ENCODE results near the gene SLC36A2. TPM values are rescaled to one million over a fixed set of nuclear protein-coding genes. Genes with fewer than 3 reads are reported as not detected.
A peak's percentile ranks its signal among the peaks of the same experiment; 100 is the strongest.

SLC36A2 gene
- total RNA-seq, 5 donors from 2014 or later (not counting 1 experiment from before 2014, with no cell fraction given), result not detected

GRCh38 chr5:151338734-151339133 is 8.6 kb downstream of the SLC36A2 start:
- no peak overlapping the region for H3K27ac ChIP-seq (ENCODE audit: low read length)
- H3K36me3 ChIP-seq (ENCODE audit: control insufficient read depth in 2 of 2, extremely low read depth in 1 of 2, insufficient read depth in 1 of 2, low read length in 1 of 2), result no peaks in the 10 kb centered on the region
- ATAC-seq (replicated peaks in 1 of 4) (no peak), DNase-seq (peak in 1 of 35 experiments; percentile 11)
- H3K9me3 ChIP-seq, result no peaks in the 10 kb centered on the region
- H3K4me1 Mint-ChIP-seq, result peaks cover 0 to 12% (median 8%) of the 10 kb centered on the region in 3 donors
- peak overlapping the region in 1 of 2 donors; percentile 10 for H3K27ac Mint-ChIP-seq
- no peaks in the 10 kb centered on the region for H3K9me3 Mint-ChIP-seq
- peaks cover 21 to 25% of the 10 kb centered on the region in 2 donors for H3K27me3 Mint-ChIP-seq
- H3K36me3 Mint-ChIP-seq, result no peaks in the 10 kb centered on the region
- no CpG with 5 or more reads among the region's 4 CpGs for WGBS (ENCODE audit: insufficient coverage)
- no peak overlapping the region for H3K4me3 Mint-ChIP-seq
- ChIA-PET POLR2A (no interaction called here), CTCF (interaction anchor here in 1 of 2 donors (0.6 kb wide), 1 partner anchor 90 kb away, joined by 3 read pairs; no protein-coding TSS in a partner anchor)
- no peaks in the 10 kb centered on the region for H3K4me1 ChIP-seq (ENCODE audit: control insufficient read depth in 1 of 2, extremely low read depth in 1 of 2, insufficient read depth in 2 of 2, low read length in 2 of 2)
- H3K27me3 ChIP-seq (replicated peaks in 1 of 2; ENCODE audit: control insufficient read depth in 2 of 2, extremely low read depth in 1 of 2, insufficient read depth in 2 of 2, low read length in 1 of 2), result peaks cover 0 to 8% of the 10 kb centered on the region in 2 experiments
- no peak overlapping the region for H3K4me3 ChIP-seq (ENCODE audit: control insufficient read depth in 1 of 2, extremely low read depth in 1 of 2, low read length in 1 of 2)

GRCh38 chr5:151332857-151333256 is 14.5 kb downstream of the SLC36A2 start:
- ATAC-seq (replicated peaks in 1 of 4), result no peak
- no peaks in the 10 kb centered on the region for H3K36me3 Mint-ChIP-seq
- H3K36me3 ChIP-seq (ENCODE audit: control insufficient read depth in 2 of 2, extremely low read depth in 1 of 2, insufficient read depth in 1 of 2, low read length in 1 of 2), result no peaks in the 10 kb centered on the region
- no peaks in the 10 kb centered on the region for H3K4me1 ChIP-seq (ENCODE audit: control insufficient read depth in 1 of 2, extremely low read depth in 1 of 2, insufficient read depth in 2 of 2, low read length in 2 of 2)
- no CpG with 5 or more reads among the region's 2 CpGs for WGBS (ENCODE audit: insufficient coverage)
- H3K27me3 Mint-ChIP-seq, result peaks cover 0 to 6% of the 10 kb centered on the region in 2 donors
- no peak overlapping the region for H3K4me3 ChIP-seq (ENCODE audit: control insufficient read depth in 1 of 2, extremely low read depth in 1 of 2, low read length in 1 of 2)
- no peaks in the 10 kb centered on the region for H3K9me3 Mint-ChIP-seq
- no peak overlapping the region for H3K27ac ChIP-seq (ENCODE audit: low read length)
- H3K9me3 ChIP-seq, result no peaks in the 10 kb centered on the region
- POLR2A ChIA-PET, result no interaction called here
- no peak overlapping the region for H3K27ac Mint-ChIP-seq
- no peaks in the 10 kb centered on the region for H3K4me1 Mint-ChIP-seq
- H3K4me3 Mint-ChIP-seq, result no peak overlapping the region
- H3K27me3 ChIP-seq (replicated peaks in 1 of 2; ENCODE audit: control insufficient read depth in 2 of 2, extremely low read depth in 1 of 2, insufficient read depth in 2 of 2, low read length in 1 of 2), result no peaks in the 10 kb centered on the region
- no peak for DNase-seq
- CTCF ChIA-PET, result interaction anchor here in 1 of 2 donors (0.7 kb wide), 1 partner anchor 161 kb away, joined by 3 read pairs; no protein-coding TSS in a partner anchor

GRCh38 chr5:151328734-151329133 is 18.6 kb downstream of the SLC36A2 start:
- H3K9me3 ChIP-seq, result no peaks in the 10 kb centered on the region
- H3K27me3 ChIP-seq (replicated peaks in 1 of 2; ENCODE audit: control insufficient read depth in 2 of 2, extremely low read depth in 1 of 2, insufficient read depth in 2 of 2, low read length in 1 of 2), result no peaks in the 10 kb centered on the region
- ChIA-PET POLR2A (no interaction called here), CTCF (no interaction called here)
- H3K27ac Mint-ChIP-seq, result no peak overlapping the region
- no peak for ATAC-seq (replicated peaks in 1 of 4)
- no peaks in the 10 kb centered on the region for H3K4me1 ChIP-seq (ENCODE audit: control insufficient read depth in 1 of 2, extremely low read depth in 1 of 2, insufficient read depth in 2 of 2, low read length in 2 of 2)
- WGBS (ENCODE audit: insufficient coverage), result 62% methylated on average over 3 of the region's 4 CpGs
- H3K9me3 Mint-ChIP-seq, result no peaks in the 10 kb centered on the region
- H3K4me3 Mint-ChIP-seq, result no peak overlapping the region
- no peak overlapping the region for H3K4me3 ChIP-seq (ENCODE audit: control insufficient read depth in 1 of 2, extremely low read depth in 1 of 2, low read length in 1 of 2)
- no peaks in the 10 kb centered on the region for H3K36me3 ChIP-seq (ENCODE audit: control insufficient read depth in 2 of 2, extremely low read depth in 1 of 2, insufficient read depth in 1 of 2, low read length in 1 of 2)
- DNase-seq, result no peak
- no peaks in the 10 kb centered on the region for H3K4me1 Mint-ChIP-seq
- H3K36me3 Mint-ChIP-seq, result no peaks in the 10 kb centered on the region
- no peak overlapping the region for H3K27ac ChIP-seq (ENCODE audit: low read length)
- peaks cover 3 to 12% of the 10 kb centered on the region in 2 donors for H3K27me3 Mint-ChIP-seq

GRCh38 chr5:151327585-151327984 is 19.8 kb downstream of the SLC36A2 start:
- no peak overlapping the region for H3K27ac Mint-ChIP-seq
- no peaks in the 10 kb centered on the region for H3K4me1 Mint-ChIP-seq
- no peaks in the 10 kb centered on the region for H3K36me3 Mint-ChIP-seq
- no peak for ATAC-seq (replicated peaks in 1 of 4)
- CTCF ChIA-PET, result no interaction called here
- no peak overlapping the region for H3K4me3 Mint-ChIP-seq
- Histone ChIP-seq H3K9me3 (no peaks in the 10 kb centered on the region), H3K4me3 (ENCODE audit: control insufficient read depth in 1 of 2, extremely low read depth in 1 of 2, low read length in 1 of 2) (no peak overlapping the region), H3K4me1 (ENCODE audit: control insufficient read depth in 1 of 2, extremely low read depth in 1 of 2, insufficient read depth in 2 of 2, low read length in 2 of 2) (no peaks in the 10 kb centered on the region), H3K36me3 (ENCODE audit: control insufficient read depth in 2 of 2, extremely low read depth in 1 of 2, insufficient read depth in 1 of 2, low read length in 1 of 2) (no peaks in the 10 kb centered on the region), H3K27ac (ENCODE audit: low read length) (no peak overlapping the region), H3K27me3 (replicated peaks in 1 of 2; ENCODE audit: control insufficient read depth in 2 of 2, extremely low read depth in 1 of 2, insufficient read depth in 2 of 2, low read length in 1 of 2) (no peaks in the 10 kb centered on the region)
- H3K9me3 Mint-ChIP-seq, result no peaks in the 10 kb centered on the region
- POLR2A ChIA-PET, result no interaction called here
- H3K27me3 Mint-ChIP-seq, result peaks cover 3 to 12% of the 10 kb centered on the region in 2 donors
- no CpG with 5 or more reads among the region's 2 CpGs for WGBS (ENCODE audit: insufficient coverage)
- no peak for DNase-seq

GRCh38 chr5:151326266-151326665 is 21.1 kb downstream of the SLC36A2 start:
- Histone ChIP-seq H3K4me3 (ENCODE audit: control insufficient read depth in 1 of 2, extremely low read depth in 1 of 2, low read length in 1 of 2) (no peak overlapping the region), H3K27ac (ENCODE audit: low read length) (no peak overlapping the region), H3K27me3 (replicated peaks in 1 of 2; ENCODE audit: control insufficient read depth in 2 of 2, extremely low read depth in 1 of 2, insufficient read depth in 2 of 2, low read length in 1 of 2) (no peaks in the 10 kb centered on the region), H3K9me3 (no peaks in the 10 kb centered on the region), H3K4me1 (ENCODE audit: control insufficient read depth in 1 of 2, extremely low read depth in 1 of 2, insufficient read depth in 2 of 2, low read length in 2 of 2) (no peaks in the 10 kb centered on the region), H3K36me3 (ENCODE audit: control insufficient read depth in 2 of 2, extremely low read depth in 1 of 2, insufficient read depth in 1 of 2, low read length in 1 of 2) (no peaks in the 10 kb centered on the region)
- 92% methylated on average over 3 of the region's 3 CpGs for WGBS (ENCODE audit: insufficient coverage)
- H3K36me3 Mint-ChIP-seq, result no peaks in the 10 kb centered on the region
- DNase-seq, result no peak
- H3K9me3 Mint-ChIP-seq, result no peaks in the 10 kb centered on the region
- no peak for ATAC-seq (replicated peaks in 1 of 4)
- no peak overlapping the region for H3K4me3 Mint-ChIP-seq
- ChIA-PET CTCF (no interaction called here), POLR2A (interaction anchor here in 1 of 2 donors (0.6 kb wide), 1 partner anchor 422 kb away, joined by 5 read pairs; no protein-coding TSS in a partner anchor)
- H3K27me3 Mint-ChIP-seq, result peaks cover 3 to 12% of the 10 kb centered on the region in 2 donors
- no peaks in the 10 kb centered on the region for H3K4me1 Mint-ChIP-seq
- no peak overlapping the region for H3K27ac Mint-ChIP-seq

- no peaks in the 10 kb centered on the region for H3K36me3 Mint-ChIP-seq
- no peaks in the 10 kb centered on the region for H3K9me3 ChIP-seq
- no peak for ATAC-seq (replicated peaks in 1 of 4)
- H3K27me3 Mint-ChIP-seq, result peaks cover 5 to 10% of the 10 kb centered on the region in 2 donors
- peaks cover 0 to 2% (median 0%) of the 10 kb centered on the region in 3 donors for H3K4me1 Mint-ChIP-seq
- no peaks in the 10 kb centered on the region for H3K36me3 ChIP-seq (ENCODE audit: control insufficient read depth in 2 of 2, extremely low read depth in 1 of 2, insufficient read depth in 1 of 2, low read length in 1 of 2)
- H3K4me1 ChIP-seq (ENCODE audit: control insufficient read depth in 1 of 2, extremely low read depth in 1 of 2, insufficient read depth in 2 of 2, low read length in 2 of 2), result no peaks in the 10 kb centered on the region
- no peak overlapping the region for H3K27ac ChIP-seq (ENCODE audit: low read length)
- H3K27ac Mint-ChIP-seq, result no peak overlapping the region
- no peak for DNase-seq
- H3K4me3 ChIP-seq (ENCODE audit: control insufficient read depth in 1 of 2, extremely low read depth in 1 of 2, low read length in 1 of 2), result no peak overlapping the region
- ChIA-PET CTCF (interaction anchor here in 1 of 2 donors (0.7 kb wide), 1 partner anchor 1129 kb away, joined by 5 read pairs; no protein-coding TSS in a partner anchor), POLR2A (no interaction called here)
- H3K4me3 Mint-ChIP-seq, result no peak overlapping the region
- no peaks in the 10 kb centered on the region for H3K9me3 Mint-ChIP-seq
- peaks cover 0 to 13% of the 10 kb centered on the region in 2 experiments for H3K27me3 ChIP-seq (replicated peaks in 1 of 2; ENCODE audit: control insufficient read depth in 2 of 2, extremely low read depth in 1 of 2, insufficient read depth in 2 of 2, low read length in 1 of 2)
- WGBS (ENCODE audit: insufficient coverage), result 100% methylated on average over 2 of the region's 4 CpGs
These were observed 26.9 kb downstream of the SLC36A2 start for GRCh38 chr5:151320481-151320880.
